GM10266 (cell line): ENCODE results near the gene RELN.

Experiments used
- DNase-seq: peaks from one replicate; pipeline ENCODE4 v3.0.0; 2012; ENCODE audit errors: extremely low spot score
- CTCF ChIP-seq: IDR thresholded peaks from 2 replicates; pipeline ENCODE4 v1.5.1; 2012; ENCODE audit warnings: mild to moderate bottlenecking, low read depth; ENCODE audit not compliant: control insufficient read depth, insufficient read depth; ENCODE audit errors: missing control alignments

RELN gene

DNA sequence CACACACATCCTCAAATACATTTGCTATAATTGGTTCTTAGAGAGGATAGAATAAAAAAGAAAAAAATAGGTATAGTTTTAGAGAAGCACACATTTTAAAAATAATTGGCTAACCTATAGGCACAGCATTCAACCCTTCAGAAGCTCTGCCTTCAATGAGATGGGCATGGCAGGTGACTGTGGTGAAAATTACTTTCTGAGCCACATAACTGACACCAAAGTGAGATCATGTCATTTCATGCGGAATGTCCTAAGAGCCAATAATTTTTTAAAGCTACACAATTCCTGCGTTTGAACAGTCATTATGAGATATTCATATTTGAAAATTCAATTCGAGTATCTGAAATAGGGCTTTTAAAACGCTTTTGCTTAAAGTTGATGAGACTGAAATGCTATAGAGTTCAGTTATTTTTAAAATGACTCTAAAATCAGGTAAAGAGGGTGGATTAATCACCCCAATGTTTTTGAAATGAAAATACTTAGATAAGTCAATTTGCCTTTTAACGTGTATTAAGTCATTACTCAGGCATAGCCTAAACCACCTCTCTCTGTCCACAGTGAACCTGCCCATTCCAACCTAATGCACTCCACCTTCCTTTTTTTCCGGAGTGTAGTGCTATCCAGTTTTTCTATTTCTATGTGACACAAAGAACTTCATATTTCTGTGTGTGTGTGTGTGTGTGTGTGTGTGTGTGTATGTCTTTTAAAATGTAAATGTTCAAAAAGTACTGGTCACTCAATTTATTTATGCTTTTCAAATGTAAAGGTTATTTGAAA, 6.1 kb downstream of the RELN start:
- TF ChIP-seq CTCF, result no peak
- DNase-seq, result no peak

- TF ChIP-seq CTCF, result no peak
- DNase-seq, result no peak
Measured at GRCh38 chr7:103981003-103981423, 8.4 kb downstream of the RELN start.

DNA sequence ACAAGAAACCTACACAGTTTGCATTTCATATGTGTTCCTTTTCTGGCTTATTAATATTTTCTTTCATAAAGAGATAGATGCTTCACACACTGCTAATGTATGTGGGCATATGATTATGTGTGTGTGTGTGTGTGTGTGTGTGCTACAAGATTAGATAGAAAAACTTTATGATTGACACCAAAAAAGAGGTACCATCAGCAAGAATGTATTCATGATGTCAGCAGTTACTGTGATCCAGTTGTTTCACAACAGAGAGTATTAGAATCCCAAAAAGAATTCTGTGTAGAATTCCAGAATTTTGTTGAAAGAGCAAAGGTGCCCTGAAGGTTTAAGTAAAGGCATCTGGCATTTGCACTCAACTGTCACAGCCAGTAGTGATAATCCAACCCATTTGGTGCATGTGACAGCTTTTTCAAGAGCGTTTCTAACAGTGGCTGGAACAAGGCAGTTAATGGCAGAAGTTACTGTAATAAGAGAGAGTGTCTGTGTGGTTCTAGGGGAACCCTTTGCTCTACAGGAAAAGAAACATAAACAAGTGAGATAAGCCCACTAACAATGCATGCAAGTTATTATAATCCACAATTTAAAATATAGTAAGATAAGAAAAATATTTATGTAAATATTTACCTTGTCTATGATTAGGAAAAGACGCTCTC, 16.6 kb downstream of the RELN start:
- no peak for TF ChIP-seq CTCF

DNA sequence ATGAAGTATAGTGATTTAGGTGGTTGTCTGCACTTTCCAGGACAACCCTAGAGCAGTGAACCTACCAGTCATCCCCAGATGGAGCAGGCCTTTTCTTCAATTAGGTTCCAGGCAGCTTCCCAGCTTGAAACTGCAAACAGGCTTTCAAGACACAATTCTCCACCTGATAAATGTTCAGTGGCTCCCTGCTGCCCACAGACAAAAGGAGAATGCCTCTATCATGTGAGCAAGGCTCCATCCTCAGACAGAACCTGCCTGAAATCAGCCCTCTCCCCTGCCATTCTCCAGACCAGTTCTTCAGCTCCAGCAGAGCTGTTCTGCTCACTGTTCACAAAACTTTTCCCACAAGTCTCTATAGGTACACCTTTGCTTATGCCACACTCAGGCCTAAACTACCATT, 22.1 kb downstream of the RELN start:
- no peak for DNase-seq
- no peak for TF ChIP-seq CTCF

More for the DNA sequence above, 16.6 kb downstream of the RELN start:
- DNase-seq, result no peak

DNA sequence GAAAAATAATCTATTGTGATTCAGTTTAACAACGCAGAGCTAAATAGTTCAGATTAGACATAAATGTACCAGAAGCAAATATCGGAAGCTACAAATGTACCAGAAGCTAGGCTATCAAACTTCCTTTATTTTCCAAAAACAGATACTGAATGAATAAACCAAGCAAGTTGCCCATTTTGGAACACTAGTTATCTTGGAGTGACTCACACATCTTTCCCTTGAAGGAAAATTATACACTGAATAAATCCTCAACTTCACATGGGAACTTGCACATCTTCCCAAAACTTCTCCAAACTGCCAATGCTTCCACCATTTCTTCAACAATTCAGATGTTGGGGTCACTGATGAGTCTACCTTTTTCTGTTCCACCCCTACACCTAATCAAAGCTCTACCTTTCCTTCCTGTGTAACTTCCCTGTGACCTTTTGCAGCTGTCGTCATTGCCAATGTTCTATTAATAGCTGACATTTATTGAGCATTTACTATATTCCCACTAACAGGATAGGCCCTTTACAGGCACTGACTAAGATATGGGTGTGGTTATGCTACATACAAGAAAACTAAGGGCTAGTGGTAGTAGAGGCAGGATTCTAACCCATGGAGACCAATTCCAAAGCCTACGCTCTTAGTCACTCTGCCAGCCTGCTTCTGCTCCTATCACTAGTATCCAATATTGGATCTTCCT, 22.7 kb downstream of the RELN start:
- no peak for DNase-seq
- no peak for TF ChIP-seq CTCF

DNA sequence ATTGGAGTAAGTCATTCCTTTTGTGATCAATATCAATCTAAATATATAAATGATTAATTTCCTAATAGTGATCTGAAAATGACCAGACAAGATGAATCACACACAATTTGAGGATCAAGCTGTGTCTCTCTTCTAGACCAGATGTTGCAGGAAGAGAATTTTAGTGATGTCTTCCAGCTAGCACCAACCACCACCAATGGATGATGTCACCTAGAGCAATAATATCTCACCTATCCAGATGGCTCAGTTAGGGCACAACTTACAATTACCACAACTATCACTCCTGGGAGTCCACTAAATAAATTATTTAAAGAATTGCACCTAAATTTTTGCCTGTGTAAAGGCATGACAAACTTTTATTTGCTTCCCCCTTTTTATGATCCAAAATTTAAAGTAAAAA, 25.2 kb downstream of the RELN start:
- no peak for DNase-seq
- TF ChIP-seq CTCF, result no peak
